Measurements from ENCODE around the gene BAZ2B. TPM values are rescaled to one million over a fixed set of nuclear protein-coding genes. Genes with fewer than 3 reads are reported as not detected.
A peak's percentile ranks its signal among the peaks of the same experiment; 100 is the strongest.

Gene BAZ2B
- total RNA-seq = 10 to 100 TPM; 34.6 to 35.6 TPM
- polyA plus RNA-seq = 10 to 100 TPM in 1 of 2 donors, 1 to 10 TPM in 1; 4.3 to 17.3 TPM

- Mint-ChIP-seq H3K9me3 (no peaks in the 10 kb centered on the region), H3K4me3 (peak within 1 kb of the TSS; percentile 86 to 94 (median 92)), H3K4me1 (peaks cover 6 to 22% (median 12%) of the 10 kb centered on the region in 4 donors), H3K27me3 (peaks cover 16 to 19% of the 10 kb centered on the region in 2 donors), H3K36me3 (peaks cover 0 to 6% of the 10 kb centered on the region in 2 donors), H3K27ac (peak within 1 kb of the TSS in 4 of 7 donors; percentile 41 to 85 (median 64))
- H3K4me3 ChIP-seq (ENCODE audit: low read length in 2 of 2) = peak within 1 kb of the TSS in 1 of 2 donors; percentile 55
- no peak within 1 kb of the TSS for H3K27ac ChIP-seq (ENCODE audit: low read depth, low read length)
- ChIA-PET CTCF (ENCODE audit: partially characterized antibody) (interaction anchor here (1.0 kb wide), 1 partner anchor 12 kb away, joined by 3 read pairs; no protein-coding TSS in a partner anchor), POLR2A (ENCODE audit: partially characterized antibody) (interaction anchor here (4.1 kb wide), 1 partner anchor 96 kb away, joined by 9 read pairs; the partner anchor contains the start of gene MARCHF7)
- H3K9me3 ChIP-seq (ENCODE audit: control insufficient read depth in 1 of 2, low read length in 2 of 2) = no peaks in the 10 kb centered on the region
- peak in 3 of 5 donors; percentile 2 to 8 (median 5) for DNase-seq
- H3K27me3 ChIP-seq (ENCODE audit: insufficient read depth, low read length) = peaks cover 10% of the 10 kb centered on the region
- peaks cover 5% of the 10 kb centered on the region for H3K4me1 ChIP-seq (ENCODE audit: insufficient read depth, low read length)
- intact Hi-C loops (cut with micrococcal nuclease) = no loop called here
- no peaks in the 10 kb centered on the region for H3K36me3 ChIP-seq (ENCODE audit: insufficient read depth, low read length)
These were observed at the start of gene BAZ2B for GRCh38 chr2:159616286-159616701. Gene BAZ2B, minus strand, starts transcription at chr2:159616548. Its CDS starts 137,829 bp downstream, at chr2:159478719.

- H3K36me3 Mint-ChIP-seq = peaks cover 7 to 12% of the 10 kb centered on the region in 2 donors
These were observed 44.9 kb upstream of the BAZ2B start for GRCh38 chr2:159661286-159661685.

DNA sequence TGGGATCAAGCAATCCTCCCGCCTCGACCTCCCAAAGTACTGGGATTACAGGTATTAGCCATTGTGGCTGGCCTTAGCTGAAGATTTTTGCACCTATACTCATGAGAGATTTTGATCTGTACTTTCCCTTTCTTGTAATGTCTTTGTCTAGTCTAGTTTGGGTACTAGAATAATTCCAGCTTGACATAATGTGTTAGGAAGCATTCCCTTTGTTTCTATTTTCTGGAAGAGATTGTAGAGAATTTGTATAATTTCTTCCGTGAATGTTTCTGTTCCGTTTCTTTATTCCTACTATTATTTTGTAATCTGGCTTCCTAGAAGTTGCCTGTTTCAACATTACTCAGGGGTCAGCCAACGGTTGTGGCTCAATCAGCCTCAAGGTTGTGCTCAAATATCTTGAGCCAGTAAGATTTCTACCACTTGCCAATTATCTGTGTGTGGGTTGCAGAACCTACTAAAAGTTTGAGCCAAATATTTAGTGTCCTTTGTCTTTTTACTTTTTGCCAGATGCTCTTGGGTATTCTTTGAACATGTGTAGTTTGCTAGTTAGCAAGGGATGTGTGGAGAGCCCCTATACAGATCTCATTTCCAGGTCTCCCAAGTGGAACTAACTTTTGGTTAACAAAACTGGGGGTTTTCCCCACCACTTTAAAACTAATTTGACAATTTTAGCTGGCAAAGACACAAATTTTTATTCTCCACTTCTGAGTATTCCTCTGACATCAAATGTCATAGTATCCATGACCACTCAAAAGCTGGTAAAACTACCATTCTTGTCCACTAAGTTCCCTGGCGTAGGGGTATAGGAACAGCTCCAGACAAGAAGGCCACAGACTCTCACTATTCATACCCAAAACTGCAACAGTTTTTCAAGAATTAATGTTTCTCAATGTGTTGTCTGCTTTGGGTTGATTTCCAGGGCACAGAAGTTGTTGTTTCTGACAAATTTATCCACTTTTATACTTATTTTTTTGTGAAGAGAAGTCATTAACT, 42.8 kb upstream of the BAZ2B start:
- Mint-ChIP-seq H3K9me3 (peaks cover 2 to 36% (median 32%) of the 10 kb centered on the region in 8 donors), H3K27ac (no peak overlapping the region), H3K4me3 (no peak overlapping the region), H3K4me1 (no peaks in the 10 kb centered on the region), H3K27me3 (no peaks in the 10 kb centered on the region), H3K36me3 (peaks cover 8 to 16% of the 10 kb centered on the region in 2 donors)
- Histone ChIP-seq H3K36me3 (ENCODE audit: insufficient read depth, low read length) (no peaks in the 10 kb centered on the region), H3K27me3 (ENCODE audit: insufficient read depth, low read length) (no peaks in the 10 kb centered on the region), H3K27ac (ENCODE audit: low read depth, low read length) (no peak overlapping the region), H3K9me3 (ENCODE audit: control insufficient read depth in 1 of 2, low read length in 2 of 2) (no peaks in the 10 kb centered on the region), H3K4me3 (ENCODE audit: low read length in 2 of 2) (no peak overlapping the region), H3K4me1 (ENCODE audit: insufficient read depth, low read length) (no peaks in the 10 kb centered on the region)
- no peak for DNase-seq
- POLR2A ChIA-PET (ENCODE audit: partially characterized antibody) = no interaction called here
- CTCF ChIA-PET (ENCODE audit: partially characterized antibody) = interaction anchor here (1.1 kb wide), 1 partner anchor 18 kb away, joined by 3 read pairs; no protein-coding TSS in a partner anchor
- intact Hi-C loops (cut with micrococcal nuclease) = no loop called here

More at GRCh38 chr2:159661286-159661685, 44.9 kb upstream of the BAZ2B start:
- CTCF ChIA-PET (ENCODE audit: partially characterized antibody) = no interaction called here
- H3K9me3 Mint-ChIP-seq = peaks cover 2 to 22% (median 15%) of the 10 kb centered on the region in 8 donors
- H3K27ac ChIP-seq (ENCODE audit: low read depth, low read length) = no peak overlapping the region
- DNase-seq = no peak
- POLR2A ChIA-PET (ENCODE audit: partially characterized antibody) = interaction anchor here (0.7 kb wide), 1 partner anchor 53 kb away, joined by 3 read pairs; no protein-coding TSS in a partner anchor
- H3K9me3 ChIP-seq (ENCODE audit: control insufficient read depth in 1 of 2, low read length in 2 of 2) = no peaks in the 10 kb centered on the region
- H3K4me3 ChIP-seq (ENCODE audit: low read length in 2 of 2) = no peak overlapping the region
- intact Hi-C loops (cut with micrococcal nuclease) = no loop called here
- H3K27me3 Mint-ChIP-seq = no peaks in the 10 kb centered on the region
- H3K4me1 Mint-ChIP-seq = no peaks in the 10 kb centered on the region
- H3K27me3 ChIP-seq (ENCODE audit: insufficient read depth, low read length) = no peaks in the 10 kb centered on the region
- H3K27ac Mint-ChIP-seq = no peak overlapping the region
- H3K36me3 ChIP-seq (ENCODE audit: insufficient read depth, low read length) = no peaks in the 10 kb centered on the region
- no peaks in the 10 kb centered on the region for H3K4me1 ChIP-seq (ENCODE audit: insufficient read depth, low read length)
- H3K4me3 Mint-ChIP-seq = no peak overlapping the region

- no peaks in the 10 kb centered on the region for H3K9me3 ChIP-seq (ENCODE audit: control insufficient read depth in 1 of 2, low read length in 2 of 2)
- Mint-ChIP-seq H3K9me3 (peaks cover 2 to 38% (median 28%) of the 10 kb centered on the region in 8 donors), H3K36me3 (peaks cover 10 to 16% of the 10 kb centered on the region in 2 donors), H3K4me3 (no peak overlapping the region), H3K27ac (no peak overlapping the region), H3K4me1 (no peaks in the 10 kb centered on the region), H3K27me3 (no peaks in the 10 kb centered on the region)
- H3K4me1 ChIP-seq (ENCODE audit: insufficient read depth, low read length) = no peaks in the 10 kb centered on the region
- ChIA-PET CTCF (ENCODE audit: partially characterized antibody) (no interaction called here), POLR2A (ENCODE audit: partially characterized antibody) (no interaction called here)
- intact Hi-C loops (cut with micrococcal nuclease) = no loop called here
- H3K36me3 ChIP-seq (ENCODE audit: insufficient read depth, low read length) = no peaks in the 10 kb centered on the region
- no peaks in the 10 kb centered on the region for H3K27me3 ChIP-seq (ENCODE audit: insufficient read depth, low read length)
- H3K27ac ChIP-seq (ENCODE audit: low read depth, low read length) = no peak overlapping the region
- no peak for DNase-seq
- H3K4me3 ChIP-seq (ENCODE audit: low read length in 2 of 2) = no peak overlapping the region
These were observed 37.6 kb upstream of the BAZ2B start for GRCh38 chr2:159653962-159654361.

DNA sequence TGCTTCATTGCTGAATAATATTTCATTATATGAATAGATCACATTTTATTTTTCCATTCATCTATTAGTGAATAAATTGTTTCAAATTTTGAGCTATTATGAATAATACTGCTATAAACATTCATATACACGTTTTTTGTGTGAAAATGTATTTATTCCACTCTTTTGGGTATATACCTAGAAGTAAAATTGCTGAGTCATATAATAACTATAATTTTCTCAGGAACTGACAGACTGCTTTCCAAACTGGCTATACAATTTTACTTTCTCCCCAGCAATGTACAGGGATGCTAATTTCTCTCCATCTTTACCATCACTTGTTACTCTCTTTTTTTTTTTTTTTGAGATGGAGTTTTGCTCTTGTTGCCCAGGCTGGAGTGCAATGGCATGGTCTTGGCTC, 35.5 kb upstream of the BAZ2B start:
- Histone ChIP-seq H3K4me1 (ENCODE audit: insufficient read depth, low read length) (no peaks in the 10 kb centered on the region), H3K27ac (ENCODE audit: low read depth, low read length) (no peak overlapping the region), H3K27me3 (ENCODE audit: insufficient read depth, low read length) (no peaks in the 10 kb centered on the region), H3K4me3 (ENCODE audit: low read length in 2 of 2) (no peak overlapping the region), H3K9me3 (ENCODE audit: control insufficient read depth in 1 of 2, low read length in 2 of 2) (no peaks in the 10 kb centered on the region), H3K36me3 (ENCODE audit: insufficient read depth, low read length) (no peaks in the 10 kb centered on the region)
- no peak for DNase-seq
- H3K4me1 Mint-ChIP-seq = no peaks in the 10 kb centered on the region
- intact Hi-C loops (cut with micrococcal nuclease) = no loop called here
- H3K27me3 Mint-ChIP-seq = no peaks in the 10 kb centered on the region
- no peak overlapping the region for H3K27ac Mint-ChIP-seq
- H3K4me3 Mint-ChIP-seq = no peak overlapping the region
- H3K36me3 Mint-ChIP-seq = peaks cover 7 to 12% of the 10 kb centered on the region in 2 donors
- peaks cover 0 to 25% (median 22%) of the 10 kb centered on the region in 8 donors for H3K9me3 Mint-ChIP-seq
- ChIA-PET POLR2A (ENCODE audit: partially characterized antibody) (no interaction called here), CTCF (ENCODE audit: partially characterized antibody) (no interaction called here)

DNA sequence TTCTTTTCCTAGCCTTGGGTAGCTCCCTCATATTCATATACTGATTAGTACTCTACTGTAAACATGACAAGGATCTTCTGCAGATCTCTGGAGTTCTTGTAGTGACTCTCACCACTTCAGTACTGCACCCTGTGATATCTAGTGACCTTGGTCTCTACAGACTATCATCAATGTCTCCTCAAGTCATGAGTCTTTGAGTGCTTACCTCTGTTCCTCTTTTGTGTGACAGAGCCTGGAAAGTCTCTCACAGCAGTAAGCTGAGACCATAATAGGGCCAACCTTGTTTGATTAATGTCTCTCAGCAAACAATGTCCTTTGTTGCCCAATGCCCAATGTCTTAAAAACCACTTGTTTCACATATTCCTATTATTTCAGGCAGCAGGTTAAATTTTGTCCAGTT, 34.2 kb upstream of the BAZ2B start:
- Histone ChIP-seq H3K4me1 (ENCODE audit: insufficient read depth, low read length) (no peaks in the 10 kb centered on the region), H3K36me3 (ENCODE audit: insufficient read depth, low read length) (no peaks in the 10 kb centered on the region), H3K4me3 (ENCODE audit: low read length in 2 of 2) (no peak overlapping the region), H3K27ac (ENCODE audit: low read depth, low read length) (no peak overlapping the region), H3K9me3 (ENCODE audit: control insufficient read depth in 1 of 2, low read length in 2 of 2) (no peaks in the 10 kb centered on the region), H3K27me3 (ENCODE audit: insufficient read depth, low read length) (no peaks in the 10 kb centered on the region)
- CTCF ChIA-PET (ENCODE audit: partially characterized antibody) = no interaction called here
- Mint-ChIP-seq H3K27ac (no peak overlapping the region), H3K4me3 (no peak overlapping the region), H3K9me3 (peaks cover 0 to 26% (median 17%) of the 10 kb centered on the region in 8 donors), H3K27me3 (no peaks in the 10 kb centered on the region), H3K36me3 (peaks cover 6 to 13% of the 10 kb centered on the region in 2 donors), H3K4me1 (no peaks in the 10 kb centered on the region)
- no peak for DNase-seq
- intact Hi-C loops (cut with micrococcal nuclease) = no loop called here
- POLR2A ChIA-PET (ENCODE audit: partially characterized antibody) = no interaction called here

GRCh38 chr2:159648643-159649042, 32.3 kb upstream of the BAZ2B start:
- intact Hi-C loops (cut with micrococcal nuclease) = no loop called here
- Histone ChIP-seq H3K9me3 (ENCODE audit: control insufficient read depth in 1 of 2, low read length in 2 of 2) (no peaks in the 10 kb centered on the region), H3K36me3 (ENCODE audit: insufficient read depth, low read length) (no peaks in the 10 kb centered on the region), H3K27ac (ENCODE audit: low read depth, low read length) (no peak overlapping the region), H3K4me3 (ENCODE audit: low read length in 2 of 2) (no peak overlapping the region), H3K27me3 (ENCODE audit: insufficient read depth, low read length) (no peaks in the 10 kb centered on the region), H3K4me1 (ENCODE audit: insufficient read depth, low read length) (no peaks in the 10 kb centered on the region)
- CTCF ChIA-PET (ENCODE audit: partially characterized antibody) = no interaction called here
- Mint-ChIP-seq H3K27ac (no peak overlapping the region), H3K4me3 (no peak overlapping the region), H3K36me3 (peaks cover 3 to 12% of the 10 kb centered on the region in 2 donors), H3K4me1 (no peaks in the 10 kb centered on the region), H3K9me3 (peaks cover 0 to 17% (median 11%) of the 10 kb centered on the region in 8 donors), H3K27me3 (no peaks in the 10 kb centered on the region)
- DNase-seq = no peak
- POLR2A ChIA-PET (ENCODE audit: partially characterized antibody) = no interaction called here
